HEK293T (cell line): Measurements from ENCODE around the gene TUBB4A.

ENCODE experiments used
- CTCF ChIA-PET: fragments of 350-600 bp; formaldehyde crosslinking; extraction: SDS; loops from one replicate; lab custom pipeline; 2021; ENCODE audit warnings: antibody characterized with exemption, inconsistent platforms; lab: Yijun Ruan, JAX
- POLR2A ChIA-PET: fragments of 350-600 bp; formaldehyde crosslinking; extraction: SDS; loops from one replicate; lab custom pipeline; 2020; ENCODE audit warnings: antibody characterized with exemption, inconsistent platforms; lab: Yijun Ruan, JAX
- DNase-seq: peaks from one replicate; pipeline ENCODE4 v3.0.0; 2012; ENCODE audit warnings: mixed read lengths; ENCODE audit errors: extremely low spot score
- ARNT ChIP-seq: fragments of 450-650 bp; IDR thresholded peaks from 2 replicates; pipeline ENCODE4 v1.6.1; 2017; ENCODE audit warnings: mild to moderate bottlenecking
- BHLHE40 ChIP-seq: fragments of 450-650 bp; IDR thresholded peaks from 2 replicates; pipeline ENCODE4 v1.6.1; 2016; ENCODE audit warnings: mild to moderate bottlenecking, moderate library complexity, borderline replicate concordance
- CTBP1 ChIP-seq: fragments of 450-650 bp; IDR thresholded peaks from 2 replicates; pipeline ENCODE4 v1.6.1; 2016; ENCODE audit warnings: borderline replicate concordance
- ELF4 ChIP-seq: fragments of 450-650 bp; IDR thresholded peaks from 2 replicates; pipeline ENCODE4 v1.6.1; 2017; ENCODE audit warnings: antibody characterized with exemption
- FOXA1 ChIP-seq: fragments of 450-650 bp; IDR thresholded peaks from 2 replicates; pipeline ENCODE4 v1.6.1; 2016; ENCODE audit warnings: mild to moderate bottlenecking
- FOXK2 ChIP-seq: fragments of 450-650 bp; IDR thresholded peaks from 2 replicates; pipeline ENCODE4 v1.6.1; 2016; ENCODE audit warnings: mild to moderate bottlenecking
- FOXM1 ChIP-seq: fragments of 450-650 bp; IDR thresholded peaks from 2 replicates; pipeline ENCODE4 v1.6.1; 2017; ENCODE audit warnings: mild to moderate bottlenecking, borderline replicate concordance
- HDGF ChIP-seq: fragments of 450-650 bp; IDR thresholded peaks from 2 replicates; pipeline ENCODE4 v1.6.1; 2017; ENCODE audit warnings: antibody characterized with exemption, borderline replicate concordance
- L3MBTL2 ChIP-seq: fragments of 450-650 bp; conservative IDR thresholded peaks from 2 replicates; pipeline ENCODE4 v1.6.1; 2016; ENCODE audit warnings: mild to moderate bottlenecking
- LEF1 ChIP-seq: fragments of 450-650 bp; IDR thresholded peaks from 2 replicates; pipeline ENCODE4 v1.6.1; 2017; ENCODE audit warnings: mild to moderate bottlenecking, borderline replicate concordance
- NFRKB ChIP-seq: fragments of 450-650 bp; IDR thresholded peaks from 2 replicates; pipeline ENCODE4 v1.6.1; 2016; ENCODE audit warnings: mild to moderate bottlenecking, moderate library complexity
- SP1 ChIP-seq: fragments of 450-650 bp; IDR thresholded peaks from 2 replicates; pipeline ENCODE4 v1.6.1; 2017
- SUZ12 ChIP-seq: fragments of 450-650 bp; IDR thresholded peaks from 2 replicates; pipeline ENCODE4 v1.6.1; 2016; ENCODE audit warnings: mild to moderate bottlenecking
- TARDBP ChIP-seq: fragments of 450-650 bp; IDR thresholded peaks from 2 replicates; pipeline ENCODE4 v1.6.1; 2016
- ZNF384 ChIP-seq: fragments of 450-650 bp; IDR thresholded peaks from 2 replicates; pipeline ENCODE4 v1.6.1; 2016
- TF ChIP-seq, protein P1 (sequence below): fragments of 450-650 bp; IDR thresholded peaks from 2 replicates; pipeline ENCODE4 v1.6.1; 2016

Gene TUBB4A

DNA sequence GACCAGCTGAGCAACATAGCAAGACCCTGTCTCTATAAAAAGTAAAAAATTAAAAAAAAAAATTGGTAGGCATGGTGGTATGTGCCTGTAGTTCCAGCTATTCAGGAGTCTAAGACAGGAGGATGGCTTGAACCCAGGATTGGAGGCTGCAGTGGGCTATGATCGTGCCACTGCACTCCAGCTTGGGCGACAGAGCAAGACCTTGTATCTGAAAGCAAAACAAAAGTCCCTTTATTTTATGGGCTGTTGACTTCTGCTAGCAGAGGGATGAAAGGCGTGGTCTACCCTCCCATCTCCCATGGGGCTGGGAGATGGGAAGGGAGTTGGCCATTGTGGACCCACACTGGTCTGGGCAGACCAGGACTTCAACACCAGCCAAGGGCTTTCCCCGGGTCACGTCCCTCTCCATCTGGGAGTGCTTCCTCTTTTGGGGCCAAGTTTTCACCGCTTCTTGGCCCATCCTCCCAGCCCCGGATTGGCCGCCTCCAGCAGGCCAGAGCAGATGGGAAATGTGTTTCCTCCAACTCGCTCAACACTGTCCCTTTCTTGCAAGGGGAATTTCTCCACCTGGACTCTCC lies 26.5 kb upstream of the TUBB4A start:
- ChIA-PET CTCF (no interaction called here), POLR2A (interaction anchor here (1.0 kb wide), 1 partner anchor 12 kb away, joined by 3 read pairs; no protein-coding TSS in a partner anchor)
- DNase-seq, result no peak
- no peak for TF ChIP-seq ELF4
- TF ChIP-seq ZNF384, result no peak
- TF ChIP-seq BHLHE40, result no peak
- TF ChIP-seq, protein P1, sequence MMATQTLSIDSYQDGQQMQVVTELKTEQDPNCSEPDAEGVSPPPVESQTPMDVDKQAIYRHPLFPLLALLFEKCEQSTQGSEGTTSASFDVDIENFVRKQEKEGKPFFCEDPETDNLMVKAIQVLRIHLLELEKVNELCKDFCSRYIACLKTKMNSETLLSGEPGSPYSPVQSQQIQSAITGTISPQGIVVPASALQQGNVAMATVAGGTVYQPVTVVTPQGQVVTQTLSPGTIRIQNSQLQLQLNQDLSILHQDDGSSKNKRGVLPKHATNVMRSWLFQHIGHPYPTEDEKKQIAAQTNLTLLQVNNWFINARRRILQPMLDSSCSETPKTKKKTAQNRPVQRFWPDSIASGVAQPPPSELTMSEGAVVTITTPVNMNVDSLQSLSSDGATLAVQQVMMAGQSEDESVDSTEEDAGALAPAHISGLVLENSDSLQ, result no peak

DNA sequence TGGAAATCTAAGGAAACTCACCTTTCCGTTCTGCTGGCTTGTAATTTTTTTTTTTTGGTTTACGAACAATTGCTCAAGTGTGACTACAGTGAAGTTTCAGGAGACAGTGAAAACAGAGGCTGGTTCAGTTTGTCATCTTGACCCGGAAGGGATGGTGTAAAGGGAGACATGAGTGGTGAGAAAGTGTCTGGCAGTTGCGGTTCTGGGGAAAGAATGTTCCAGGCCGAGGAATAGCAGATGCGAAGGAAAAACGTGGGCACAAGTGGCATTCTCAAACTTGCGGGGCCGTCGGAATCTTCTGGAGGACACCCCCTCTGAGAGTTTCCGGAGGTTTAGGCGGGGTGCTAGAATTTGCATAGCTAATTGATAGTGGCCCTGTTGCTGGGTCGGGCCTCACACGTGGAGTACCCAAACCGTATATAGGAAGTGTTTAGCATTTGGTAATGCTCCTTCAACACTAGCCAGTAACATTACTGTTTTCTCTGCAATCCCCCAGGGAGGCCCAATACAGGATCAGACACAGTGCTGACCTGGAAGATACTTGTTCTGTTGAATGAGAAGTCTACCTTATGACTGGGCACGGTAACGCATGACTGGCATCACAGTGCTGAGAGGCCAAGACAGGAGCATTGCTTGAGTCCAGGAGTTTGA lies 25.9 kb upstream of the TUBB4A start:
- ChIA-PET POLR2A (interaction anchor here (1.0 kb wide), 1 partner anchor 11 kb away, joined by 3 read pairs; no protein-coding TSS in a partner anchor), CTCF (no interaction called here)
- DNase-seq, result no peak
- no peak for TF ChIP-seq CTBP1
- no peak for TF ChIP-seq L3MBTL2
- no peak for TF ChIP-seq HDGF
- no peak for TF ChIP-seq SP1
- no peak for TF ChIP-seq LEF1
- no peak for TF ChIP-seq SUZ12
- no peak for TF ChIP-seq NFRKB
- TF ChIP-seq, protein P1, result no peak
- no peak for TF ChIP-seq ELF4
- TF ChIP-seq TARDBP, result no peak
- no peak for TF ChIP-seq ARNT
- no peak for TF ChIP-seq FOXA1

DNA sequence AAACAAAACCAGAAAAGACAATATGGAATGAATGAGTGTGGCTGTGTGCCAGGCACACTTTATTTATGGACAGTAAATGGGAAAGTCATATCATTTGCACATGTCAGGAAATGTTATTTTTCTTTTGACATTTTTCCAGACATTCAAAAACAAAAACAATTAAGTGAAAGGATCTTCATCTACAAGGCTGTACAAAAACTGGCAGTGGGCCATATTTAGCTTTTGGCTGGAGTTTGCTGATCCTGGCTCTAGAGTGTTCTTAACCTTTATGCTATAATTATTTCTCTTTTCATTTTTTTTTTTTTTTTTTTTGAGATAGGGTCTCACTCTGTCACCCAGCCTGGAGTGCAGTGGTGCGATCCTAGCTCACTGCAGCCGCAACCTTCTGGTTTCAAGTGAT lies 22.2 kb upstream of the TUBB4A start:
- DNase-seq, result no peak
- no peak for TF ChIP-seq FOXM1
- POLR2A ChIA-PET, result no interaction called here
- CTCF ChIA-PET, result interaction anchor here (0.5 kb wide), 1 partner anchor 342 kb away, joined by 3 read pairs; no protein-coding TSS in a partner anchor

DNA sequence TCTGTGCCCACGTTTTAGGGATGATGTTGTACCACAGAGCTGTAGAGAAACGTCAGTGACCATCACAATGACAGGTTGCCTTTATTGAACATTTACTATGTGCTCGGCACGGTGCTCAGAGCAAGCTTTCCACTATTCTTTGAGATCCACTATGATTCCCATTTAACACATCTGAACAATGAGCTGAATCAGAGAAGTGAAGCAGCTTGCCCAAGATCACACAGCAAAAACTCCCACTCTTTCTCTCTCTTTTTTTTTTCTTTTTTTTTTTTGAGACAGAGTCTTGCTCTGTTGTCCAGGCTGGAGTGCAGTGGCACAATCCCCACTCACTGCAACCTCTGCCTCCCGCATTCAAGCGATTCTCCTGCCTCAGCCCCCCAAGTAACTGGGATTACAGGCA lies 20.6 kb upstream of the TUBB4A start:
- TF ChIP-seq ZNF384, result no peak
- no peak for TF ChIP-seq SP1
- TF ChIP-seq FOXK2, result no peak
- TF ChIP-seq FOXM1, result no peak
- TF ChIP-seq BHLHE40, result no peak
- TF ChIP-seq ELF4, result no peak
- TF ChIP-seq CTBP1, result no peak
- no peak for TF ChIP-seq LEF1
- TF ChIP-seq NFRKB, result no peak
- no peak for TF ChIP-seq FOXA1
- no peak for TF ChIP-seq ARNT
- TF ChIP-seq HDGF, result no peak
- TF ChIP-seq SUZ12, result no peak
- no peak for TF ChIP-seq TARDBP
- TF ChIP-seq, protein P1, result no peak
- CTCF ChIA-PET, result no interaction called here
- no peak for DNase-seq
- POLR2A ChIA-PET, result interaction anchor here (1.0 kb wide), 1 partner anchor 8 kb away, joined by 6 read pairs; the partner anchor contains the start of gene TNFSF9

DNA sequence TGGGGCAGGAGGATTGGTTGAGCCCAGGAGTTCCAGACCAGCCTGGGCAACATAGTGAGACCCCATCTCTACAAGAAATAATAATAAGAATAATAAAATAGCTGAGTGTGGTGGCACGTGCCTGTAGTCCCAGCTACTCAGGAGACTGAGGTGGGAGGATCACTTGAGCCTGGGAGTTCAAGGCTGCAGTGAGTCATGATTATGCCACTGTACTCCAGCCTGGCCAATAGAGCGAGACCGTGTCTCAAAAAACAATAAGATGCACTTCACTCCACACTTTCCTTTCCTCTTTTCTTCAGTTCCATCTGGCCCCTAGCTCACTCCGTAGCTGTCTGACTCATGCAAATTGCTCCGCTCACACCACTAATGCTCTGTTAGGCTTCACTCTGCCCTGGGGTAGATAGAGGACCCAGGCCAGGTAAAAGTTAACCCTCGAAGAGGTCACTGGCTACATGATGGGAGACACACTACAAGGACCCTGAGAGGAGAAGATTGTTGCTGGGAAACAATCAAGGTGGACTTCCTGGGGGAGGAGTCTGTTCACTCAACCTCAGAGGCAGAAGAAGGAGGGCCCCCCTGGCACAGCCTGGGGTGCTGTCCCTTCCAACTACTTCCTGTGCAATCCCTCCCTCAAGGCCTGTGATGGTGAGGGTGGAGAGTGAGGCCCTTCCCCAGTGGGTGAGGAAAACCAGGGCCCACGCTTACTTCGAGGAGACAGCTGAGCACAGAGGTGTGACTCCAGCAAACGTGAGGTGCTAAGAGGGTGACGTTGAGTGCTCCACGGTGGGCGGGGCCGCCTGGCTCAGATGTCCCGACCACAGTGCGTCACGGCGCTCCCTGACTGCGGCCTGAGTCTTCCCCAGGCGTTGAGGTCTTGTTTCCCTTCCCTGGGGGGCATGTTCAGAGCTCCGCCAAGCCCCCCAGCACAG lies 19.9 kb upstream of the TUBB4A start:
- ChIA-PET POLR2A (interaction anchor here (1.0 to 2.9 kb wide), 2 partner anchors 9 kb away, joined by 6 to 14 read pairs; partner anchors contain the start of gene TNFSF9), CTCF (no interaction called here)
- no peak for TF ChIP-seq ZNF384
- no peak for TF ChIP-seq SUZ12
- no peak for TF ChIP-seq NFRKB
- no peak for TF ChIP-seq L3MBTL2
- no peak for TF ChIP-seq LEF1
- TF ChIP-seq, protein P1, result no peak
- no peak for TF ChIP-seq FOXM1
- no peak for TF ChIP-seq FOXK2
- no peak for TF ChIP-seq ARNT
- no peak for TF ChIP-seq FOXA1
- TF ChIP-seq TARDBP, result no peak
- TF ChIP-seq ELF4, result no peak
- TF ChIP-seq CTBP1, result no peak
- DNase-seq, result no peak
